ENCODE data around the gene FBXO48.

DNA sequence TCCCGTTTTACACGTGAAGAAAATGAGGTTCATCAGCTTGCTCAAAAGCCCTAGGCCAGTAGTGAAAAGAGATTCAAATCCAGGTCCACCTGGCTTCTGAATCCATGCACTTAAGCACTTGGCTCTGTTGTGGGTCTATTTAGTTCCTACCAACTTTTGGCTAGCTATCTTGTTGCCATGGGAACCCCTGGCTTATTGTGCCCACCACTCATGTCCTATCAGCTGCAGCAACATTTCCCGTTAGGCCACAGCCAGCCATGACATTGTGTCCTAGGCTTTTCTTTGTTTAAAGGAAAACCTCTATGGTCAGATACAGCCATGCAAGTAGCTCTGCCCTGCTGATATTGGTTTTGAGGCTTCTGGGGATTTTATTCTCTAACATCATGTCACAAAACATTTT is 52.2 kb downstream of the FBXO48 start:
- TF ChIP-seq, protein P1, sequence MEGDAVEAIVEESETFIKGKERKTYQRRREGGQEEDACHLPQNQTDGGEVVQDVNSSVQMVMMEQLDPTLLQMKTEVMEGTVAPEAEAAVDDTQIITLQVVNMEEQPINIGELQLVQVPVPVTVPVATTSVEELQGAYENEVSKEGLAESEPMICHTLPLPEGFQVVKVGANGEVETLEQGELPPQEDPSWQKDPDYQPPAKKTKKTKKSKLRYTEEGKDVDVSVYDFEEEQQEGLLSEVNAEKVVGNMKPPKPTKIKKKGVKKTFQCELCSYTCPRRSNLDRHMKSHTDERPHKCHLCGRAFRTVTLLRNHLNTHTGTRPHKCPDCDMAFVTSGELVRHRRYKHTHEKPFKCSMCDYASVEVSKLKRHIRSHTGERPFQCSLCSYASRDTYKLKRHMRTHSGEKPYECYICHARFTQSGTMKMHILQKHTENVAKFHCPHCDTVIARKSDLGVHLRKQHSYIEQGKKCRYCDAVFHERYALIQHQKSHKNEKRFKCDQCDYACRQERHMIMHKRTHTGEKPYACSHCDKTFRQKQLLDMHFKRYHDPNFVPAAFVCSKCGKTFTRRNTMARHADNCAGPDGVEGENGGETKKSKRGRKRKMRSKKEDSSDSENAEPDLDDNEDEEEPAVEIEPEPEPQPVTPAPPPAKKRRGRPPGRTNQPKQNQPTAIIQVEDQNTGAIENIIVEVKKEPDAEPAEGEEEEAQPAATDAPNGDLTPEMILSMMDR (IDR thresholded peaks at IDR 0.05): no peak
- TF ChIP-seq POLR2A (IDR thresholded peaks at IDR 0.05): no peak
